Effector memory CD8-positive, alpha-beta T cell (primary cell): ENCODE results near the gene RIN2.

Experiments used
- ATAC-seq: fragments of 150-1000 bp; cut with Tn5 transposase; replicated peaks from 2 replicates; pipeline ENCODE4 v1.10.0; 2021; ENCODE audit warnings: mild to moderate bottlenecking, moderate library complexity
- DNase-seq, 3 experiments: peaks; one replicate each; pipeline ENCODE4 v3.0.0; 2021
- H3K27ac Mint-ChIP-seq, 2 donors: one replicate each; pipeline ENCODE4 v1.8.0; 2022; ENCODE audit warnings: mild to moderate bottlenecking in 2 of 2, mixed read lengths in 2 of 2, moderate library complexity in 2 of 2
- H3K27me3 Mint-ChIP-seq, 2 donors: one replicate each; pipeline ENCODE4 v1.8.0; 2022; ENCODE audit warnings: mixed read lengths in 2 of 2
- H3K36me3 Mint-ChIP-seq: one replicate; pipeline ENCODE4 v1.8.0; 2022; ENCODE audit warnings: mild to moderate bottlenecking, moderate library complexity, mixed read lengths; ENCODE audit not compliant: insufficient read depth
- H3K4me1 Mint-ChIP-seq, 2 donors: one replicate each; pipeline ENCODE4 v1.8.0; 2022; ENCODE audit warnings: low read depth in 2 of 2, mixed read lengths in 2 of 2
- H3K4me3 Mint-ChIP-seq, 2 donors: one replicate each; pipeline ENCODE4 v1.8.0; 2022; ENCODE audit warnings: mild to moderate bottlenecking in 2 of 2, mixed read lengths in 2 of 2, moderate library complexity in 2 of 2
- H3K9me3 Mint-ChIP-seq, 2 donors: one replicate each; pipeline ENCODE4 v1.8.0; 2022; ENCODE audit warnings: mixed read lengths in 2 of 2

RIN2 gene

DNA sequence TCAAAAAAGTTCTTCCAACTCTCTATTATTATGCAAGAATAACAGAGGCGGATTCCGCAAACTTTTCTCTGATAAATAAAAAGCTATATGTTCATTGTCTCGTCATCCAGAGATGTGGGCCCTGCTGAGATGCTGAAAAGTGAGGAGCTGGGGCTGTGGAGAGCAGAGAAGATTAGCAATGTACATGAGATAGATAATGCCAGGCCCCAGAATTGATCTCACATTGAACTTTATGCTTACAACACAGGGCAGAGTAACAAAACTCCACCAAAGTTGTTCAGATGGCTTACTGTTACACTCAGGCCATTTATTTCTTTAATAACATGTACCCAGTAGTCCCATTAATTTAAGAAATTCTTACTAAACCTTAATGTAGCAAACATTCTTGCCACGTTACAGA is 32.7 kb upstream of the RIN2 start:
- Mint-ChIP-seq H3K9me3 (no peaks in the 10 kb centered on the region), H3K4me3 (no peak overlapping the region), H3K27me3 (peaks cover 0 to 8% of the 10 kb centered on the region in 2 donors), H3K4me1 (no peaks in the 10 kb centered on the region), H3K36me3 (no peaks in the 10 kb centered on the region), H3K27ac (no peak overlapping the region)
- ATAC-seq (no peak), DNase-seq (no peak)

GRCh38 chr20:19725814-19726525 is 32.1 kb upstream of the RIN2 start:
- no peak for DNase-seq

GRCh38 chr20:19727251-19727847 is 30.7 kb upstream of the RIN2 start:
- DNase-seq (no peak), ATAC-seq (no peak)
- peaks cover 0 to 8% of the 10 kb centered on the region in 2 donors for H3K27me3 Mint-ChIP-seq
- H3K36me3 Mint-ChIP-seq = no peaks in the 10 kb centered on the region
- no peaks in the 10 kb centered on the region for H3K9me3 Mint-ChIP-seq
- H3K27ac Mint-ChIP-seq = no peak overlapping the region
- H3K4me3 Mint-ChIP-seq = no peak overlapping the region
- no peaks in the 10 kb centered on the region for H3K4me1 Mint-ChIP-seq

More at GRCh38 chr20:19725814-19726525, 32.1 kb upstream of the RIN2 start:
- H3K9me3 Mint-ChIP-seq = no peaks in the 10 kb centered on the region
- peaks cover 0 to 8% of the 10 kb centered on the region in 2 donors for H3K27me3 Mint-ChIP-seq
- no peaks in the 10 kb centered on the region for H3K4me1 Mint-ChIP-seq
- ATAC-seq = no peak
- no peak overlapping the region for H3K27ac Mint-ChIP-seq
- H3K4me3 Mint-ChIP-seq = no peak overlapping the region
- no peaks in the 10 kb centered on the region for H3K36me3 Mint-ChIP-seq

GRCh38 chr20:19729672-19730071 is 28.4 kb upstream of the RIN2 start:
- DNase-seq (no peak), ATAC-seq (no peak)
- no peaks in the 10 kb centered on the region for H3K36me3 Mint-ChIP-seq
- no peaks in the 10 kb centered on the region for H3K4me1 Mint-ChIP-seq
- no peaks in the 10 kb centered on the region for H3K9me3 Mint-ChIP-seq
- H3K4me3 Mint-ChIP-seq = no peak overlapping the region
- H3K27me3 Mint-ChIP-seq = peaks cover 0 to 14% of the 10 kb centered on the region in 2 donors
- H3K27ac Mint-ChIP-seq = no peak overlapping the region

- Mint-ChIP-seq H3K36me3 (no peaks in the 10 kb centered on the region), H3K9me3 (no peaks in the 10 kb centered on the region)
- no peak for DNase-seq
These were observed 27.4 kb upstream of the RIN2 start for GRCh38 chr20:19730706-19731105.

GRCh38 chr20:19734811-19735210 is 23.2 kb upstream of the RIN2 start:
- Mint-ChIP-seq H3K36me3 (no peaks in the 10 kb centered on the region), H3K9me3 (no peaks in the 10 kb centered on the region), H3K4me3 (no peak overlapping the region), H3K27ac (no peak overlapping the region), H3K4me1 (no peaks in the 10 kb centered on the region), H3K27me3 (peaks cover 0 to 10% of the 10 kb centered on the region in 2 donors)
- ATAC-seq (no peak), DNase-seq (no peak)

More at GRCh38 chr20:19730706-19731105, 27.4 kb upstream of the RIN2 start:
- ATAC-seq = no peak
- Mint-ChIP-seq H3K4me1 (no peaks in the 10 kb centered on the region), H3K27ac (no peak overlapping the region), H3K4me3 (no peak overlapping the region), H3K27me3 (peaks cover 0 to 14% of the 10 kb centered on the region in 2 donors)

DNA sequence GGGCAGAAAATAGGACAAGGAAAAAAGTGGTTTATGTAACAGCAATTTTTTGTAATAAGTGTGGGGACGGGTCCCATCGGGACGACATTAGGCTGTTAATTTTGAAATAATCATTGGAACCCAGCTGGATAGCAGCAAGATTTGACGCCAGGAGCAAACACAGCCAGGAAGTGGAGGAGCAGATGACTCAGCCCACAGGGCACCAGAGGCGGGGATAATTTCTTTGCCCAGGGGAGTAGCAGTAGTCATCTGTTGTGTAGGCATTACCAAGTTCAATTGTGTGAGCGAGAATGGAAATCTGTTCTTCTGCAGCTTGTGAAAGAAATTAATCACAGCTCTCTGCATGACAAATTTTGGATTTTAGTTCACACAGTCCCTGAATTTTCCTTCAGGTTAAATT is 22.6 kb upstream of the RIN2 start:
- Mint-ChIP-seq H3K36me3 (no peaks in the 10 kb centered on the region), H3K4me1 (no peaks in the 10 kb centered on the region), H3K27ac (no peak overlapping the region), H3K27me3 (peaks cover 5 to 6% of the 10 kb centered on the region in 2 donors), H3K4me3 (no peak overlapping the region), H3K9me3 (no peaks in the 10 kb centered on the region)
- DNase-seq = no peak
- no peak for ATAC-seq

- Mint-ChIP-seq H3K4me1 (no peaks in the 10 kb centered on the region), H3K36me3 (no peaks in the 10 kb centered on the region), H3K27ac (no peak overlapping the region), H3K4me3 (no peak overlapping the region), H3K9me3 (no peaks in the 10 kb centered on the region), H3K27me3 (peaks cover 6 to 15% of the 10 kb centered on the region in 2 donors)
- DNase-seq (no peak), ATAC-seq (no peak)
These were observed 21.0 kb upstream of the RIN2 start for GRCh38 chr20:19737025-19737424.

DNA sequence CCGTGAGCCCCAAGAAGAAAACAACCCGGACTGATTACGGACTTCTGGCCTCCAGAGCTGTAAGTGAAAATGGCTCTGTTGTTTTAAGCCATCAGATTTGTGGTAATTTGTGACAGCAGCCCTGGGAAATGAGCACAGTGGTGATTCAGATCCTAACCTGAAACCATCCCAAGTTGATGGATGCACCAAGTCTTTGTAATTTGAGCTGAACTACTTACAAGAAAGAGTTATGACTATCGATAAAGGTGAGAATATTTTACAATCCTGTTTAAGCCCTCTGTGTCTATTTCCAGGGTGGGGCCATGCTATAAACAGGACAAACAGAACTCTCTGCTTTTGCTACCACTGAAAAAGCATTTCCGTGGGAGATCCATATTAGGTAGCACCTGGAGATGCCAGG is 19.1 kb upstream of the RIN2 start:
- no peak for DNase-seq
- Mint-ChIP-seq H3K9me3 (no peaks in the 10 kb centered on the region), H3K4me1 (no peaks in the 10 kb centered on the region), H3K27ac (no peak overlapping the region), H3K4me3 (no peak overlapping the region), H3K36me3 (no peaks in the 10 kb centered on the region), H3K27me3 (peaks cover 15 to 18% of the 10 kb centered on the region in 2 donors)
- ATAC-seq = no peak

GRCh38 chr20:19739351-19739750 is 18.7 kb upstream of the RIN2 start:
- Mint-ChIP-seq H3K9me3 (peaks cover 0 to 2% of the 10 kb centered on the region in 2 donors), H3K27ac (no peak overlapping the region), H3K27me3 (peaks cover 14 to 15% of the 10 kb centered on the region in 2 donors), H3K36me3 (no peaks in the 10 kb centered on the region), H3K4me1 (no peaks in the 10 kb centered on the region), H3K4me3 (no peak overlapping the region)
- no peak for DNase-seq
- ATAC-seq = no peak

- no peaks in the 10 kb centered on the region for H3K36me3 Mint-ChIP-seq
- no peaks in the 10 kb centered on the region for H3K4me1 Mint-ChIP-seq
- no peak overlapping the region for H3K27ac Mint-ChIP-seq
- DNase-seq (no peak), ATAC-seq (no peak)
- H3K4me3 Mint-ChIP-seq = no peak overlapping the region
- peaks cover 12 to 15% of the 10 kb centered on the region in 2 donors for H3K27me3 Mint-ChIP-seq
- H3K9me3 Mint-ChIP-seq = peaks cover 0 to 7% of the 10 kb centered on the region in 2 donors
These were observed 17.5 kb upstream of the RIN2 start for GRCh38 chr20:19740512-19740911.

DNA sequence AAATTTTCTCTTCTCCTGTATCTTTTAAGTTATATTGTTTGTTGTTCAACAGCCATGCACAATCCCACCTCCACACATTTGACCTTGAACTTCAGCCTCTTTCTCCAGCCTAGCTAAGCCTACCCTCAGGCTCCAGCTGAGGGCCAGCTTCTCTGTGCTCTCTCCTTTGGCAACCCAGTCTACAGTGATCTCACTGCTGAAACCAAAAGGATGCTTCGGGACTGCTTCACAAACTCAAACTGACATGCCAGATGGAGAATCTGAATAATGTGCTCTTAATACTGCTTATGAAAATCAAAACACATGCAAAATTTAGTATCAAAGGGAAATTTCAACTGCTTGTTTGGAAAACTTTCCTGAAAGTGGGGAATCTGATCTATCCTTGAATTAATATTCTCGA is 16.1 kb upstream of the RIN2 start:
- Mint-ChIP-seq H3K27ac (no peak overlapping the region), H3K4me3 (no peak overlapping the region), H3K36me3 (no peaks in the 10 kb centered on the region), H3K4me1 (no peaks in the 10 kb centered on the region), H3K27me3 (peaks cover 12 to 15% of the 10 kb centered on the region in 2 donors), H3K9me3 (peaks cover 2 to 7% of the 10 kb centered on the region in 2 donors)
- no peak for DNase-seq
- ATAC-seq = no peak

GRCh38 chr20:19742974-19743639 is 15.0 kb upstream of the RIN2 start:
- H3K9me3 Mint-ChIP-seq = peaks cover 2 to 7% of the 10 kb centered on the region in 2 donors
- no peak for ATAC-seq

DNA sequence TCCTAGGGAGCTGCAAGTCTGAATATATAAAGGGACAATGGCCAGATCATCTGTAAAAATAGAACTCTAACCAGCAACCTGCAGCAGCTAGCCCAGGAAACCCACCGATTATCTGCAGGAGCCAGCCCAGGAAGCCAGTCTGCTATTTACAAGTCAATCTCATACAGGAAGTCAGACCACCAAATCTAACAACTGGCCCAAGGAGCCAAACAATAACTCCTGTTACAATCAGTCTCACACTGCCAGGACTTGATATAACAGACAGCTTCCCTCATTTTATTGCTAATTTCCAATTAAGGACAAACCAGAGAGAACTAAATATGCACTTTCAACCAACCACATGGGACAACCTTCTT is 14.4 kb upstream of the RIN2 start:
- no peaks in the 10 kb centered on the region for H3K4me1 Mint-ChIP-seq
- H3K9me3 Mint-ChIP-seq = peaks cover 2 to 7% of the 10 kb centered on the region in 2 donors
- DNase-seq (no peak), ATAC-seq (no peak)
- H3K4me3 Mint-ChIP-seq = no peak overlapping the region
- peaks cover 12 to 15% of the 10 kb centered on the region in 2 donors for H3K27me3 Mint-ChIP-seq
- H3K36me3 Mint-ChIP-seq = no peaks in the 10 kb centered on the region
- H3K27ac Mint-ChIP-seq = no peak overlapping the region

More at GRCh38 chr20:19742974-19743639, 15.0 kb upstream of the RIN2 start:
- Mint-ChIP-seq H3K4me3 (no peak overlapping the region), H3K36me3 (no peaks in the 10 kb centered on the region), H3K27me3 (peaks cover 12 to 15% of the 10 kb centered on the region in 2 donors), H3K27ac (no peak overlapping the region), H3K4me1 (no peaks in the 10 kb centered on the region)
- no peak for DNase-seq
